Naive B cell (primary cell): ENCODE data around the gene PXN. TPM values are rescaled to one million over a fixed set of nuclear protein-coding genes. Genes with fewer than 3 reads are reported as not detected.
A peak's percentile ranks its signal among the peaks of the same experiment; 100 is the strongest.

Experiments
- ATAC-seq, 2 donors: fragments of 150-1000 bp; cut with Tn5 transposase; 2 replicates each; pipeline ENCODE4 v1.10.0; 2021; ENCODE audit warnings: low read depth in 2 of 2, mild to moderate bottlenecking in 2 of 2, moderate library complexity in 2 of 2
- DNase-seq: peaks from one replicate; pipeline ENCODE4 v3.0.0; 2022
- H3K27ac Mint-ChIP-seq, 6 donors: one replicate each; pipeline ENCODE4 v1.8.0; 2020 to 2022; ENCODE audit warnings: mild to moderate bottlenecking in 6 of 6, mixed read lengths in 6 of 6, moderate library complexity in 5 of 6, inconsistent platforms in 2 of 6
- H3K27me3 Mint-ChIP-seq, 3 donors: one replicate each; pipeline ENCODE4 v1.8.0; 2021 to 2022; ENCODE audit warnings: mixed read lengths in 3 of 3, mild to moderate bottlenecking in 1 of 3
- H3K36me3 Mint-ChIP-seq, 2 donors: one replicate each; pipeline ENCODE4 v1.8.0; 2020 to 2022; ENCODE audit warnings: mixed read lengths in 2 of 2, inconsistent platforms in 1 of 2, mild to moderate bottlenecking in 1 of 2
- H3K4me1 Mint-ChIP-seq, 3 donors: one replicate each; pipeline ENCODE4 v1.8.0; 2020 to 2022; ENCODE audit warnings: mixed read lengths in 3 of 3, inconsistent platforms in 1 of 3, mild to moderate bottlenecking in 1 of 3, moderate library complexity in 1 of 3
- H3K4me3 Mint-ChIP-seq, 8 donors: one replicate each; pipeline ENCODE4 v1.8.0; 2020 to 2022; ENCODE audit warnings: mild to moderate bottlenecking in 8 of 8, mixed read lengths in 8 of 8, moderate library complexity in 8 of 8, inconsistent platforms in 2 of 8
- H3K9me3 Mint-ChIP-seq, 7 donors: one replicate each; pipeline ENCODE4 v1.8.0; 2020 to 2022; ENCODE audit warnings: mixed read lengths in 7 of 7, mild to moderate bottlenecking in 5 of 7, inconsistent platforms in 2 of 7, moderate library complexity in 1 of 7
- polyA plus RNA-seq, 6 donors: library from polyadenylated mRNA; unstranded; fragments of 300-500 nt; fragmentation: Illumina TruSeq; gene quantifications; one replicate each; pipeline ENCODE4 v1.2.3, GENCODE V29; 2021; ENCODE audit warnings: low read depth in 6 of 6

PXN gene
- polyA plus RNA-seq, 6 donors from 2014 or later: 0.95 to 6.0 (median 3.7) TPM

DNA sequence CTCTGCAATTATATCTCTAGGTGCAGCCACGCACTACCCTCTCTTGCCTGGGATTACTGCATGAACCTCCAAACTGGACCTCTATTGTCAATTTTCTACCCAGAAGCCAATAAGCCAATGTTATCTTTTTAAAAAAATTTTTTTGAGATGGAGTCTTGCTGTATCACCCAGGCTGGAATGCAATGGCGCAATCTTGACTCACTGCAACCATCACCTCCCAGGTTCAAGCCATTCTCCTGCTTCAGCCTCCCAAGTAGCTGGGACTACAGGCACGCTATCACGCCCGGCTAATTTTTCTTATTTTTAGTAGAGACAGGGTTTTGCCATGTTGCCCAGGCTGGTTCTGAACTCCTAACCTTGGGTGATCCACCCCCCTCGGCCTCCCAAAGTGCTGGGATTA is 11.2 kb upstream of the PXN start:
- H3K4me1 Mint-ChIP-seq: no peaks in the 10 kb centered on the region
- ATAC-seq (no peak), DNase-seq (no peak)
- peaks cover 8 to 21% (median 13%) of the 10 kb centered on the region in 3 donors for H3K27me3 Mint-ChIP-seq
- H3K36me3 Mint-ChIP-seq: no peaks in the 10 kb centered on the region
- no peaks in the 10 kb centered on the region for H3K9me3 Mint-ChIP-seq
- no peak overlapping the region for H3K4me3 Mint-ChIP-seq
- no peak overlapping the region for H3K27ac Mint-ChIP-seq

DNA sequence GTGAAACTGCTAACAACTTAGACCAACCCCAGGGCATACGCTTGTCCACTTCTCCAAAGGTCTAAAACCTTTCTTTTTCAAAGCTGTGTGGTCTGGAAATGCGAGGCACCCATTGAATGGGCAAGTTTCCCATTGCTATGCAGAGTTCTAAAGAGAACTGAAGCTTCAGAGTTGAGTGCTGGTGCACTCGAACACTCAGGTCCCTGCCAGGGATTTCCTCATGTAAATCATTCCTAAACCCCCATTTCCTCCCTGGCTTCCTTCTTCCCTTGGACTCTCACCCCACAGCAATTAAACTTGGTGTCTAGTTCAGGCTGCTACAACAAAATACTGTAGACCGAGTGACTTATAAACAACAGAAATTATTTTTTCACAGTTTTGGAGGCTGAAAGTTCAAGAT is 2.2 kb upstream of the PXN start:
- H3K36me3 Mint-ChIP-seq: no peaks in the 10 kb centered on the region
- DNase-seq: no peak
- peaks cover 15 to 25% (median 16%) of the 10 kb centered on the region in 3 donors for H3K4me1 Mint-ChIP-seq
- no peak overlapping the region for H3K4me3 Mint-ChIP-seq
- H3K9me3 Mint-ChIP-seq: no peaks in the 10 kb centered on the region
- no peak for ATAC-seq
- no peak overlapping the region for H3K27ac Mint-ChIP-seq
- peaks cover 27 to 47% (median 38%) of the 10 kb centered on the region in 3 donors for H3K27me3 Mint-ChIP-seq

DNA sequence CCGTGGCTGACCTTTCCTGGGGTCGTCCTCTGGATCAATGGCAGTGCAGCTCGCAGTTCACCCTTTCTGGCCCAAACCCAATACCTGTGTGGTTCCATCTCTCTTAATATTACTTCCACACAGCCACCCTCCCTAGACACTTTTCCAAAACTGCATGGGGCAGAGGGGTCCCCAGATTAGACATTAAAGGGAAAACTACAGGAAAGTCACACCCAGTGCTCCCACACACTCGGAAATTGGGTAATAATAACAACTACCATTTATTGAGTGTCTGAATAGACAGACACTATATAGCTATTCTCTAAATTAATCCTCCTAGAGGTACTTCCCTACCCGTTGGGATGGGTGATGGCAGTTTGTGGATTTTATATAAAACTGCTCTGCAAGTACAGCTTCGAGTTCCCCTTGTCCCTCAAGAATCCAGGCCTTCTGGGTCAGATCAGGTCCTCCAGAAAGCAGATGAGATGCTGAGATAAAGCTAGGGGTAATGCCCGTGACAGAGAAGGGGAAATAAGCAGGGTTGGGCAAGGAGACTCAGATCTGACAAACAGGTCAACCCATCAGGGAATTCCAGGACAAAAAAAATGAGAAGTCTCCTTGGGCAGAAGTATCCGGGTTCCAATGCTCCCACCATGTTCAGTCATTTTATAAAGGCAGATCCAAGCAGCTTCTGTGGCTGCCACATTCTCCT is 795 bp upstream of the PXN start:
- no peaks in the 10 kb centered on the region for H3K36me3 Mint-ChIP-seq

DNA sequence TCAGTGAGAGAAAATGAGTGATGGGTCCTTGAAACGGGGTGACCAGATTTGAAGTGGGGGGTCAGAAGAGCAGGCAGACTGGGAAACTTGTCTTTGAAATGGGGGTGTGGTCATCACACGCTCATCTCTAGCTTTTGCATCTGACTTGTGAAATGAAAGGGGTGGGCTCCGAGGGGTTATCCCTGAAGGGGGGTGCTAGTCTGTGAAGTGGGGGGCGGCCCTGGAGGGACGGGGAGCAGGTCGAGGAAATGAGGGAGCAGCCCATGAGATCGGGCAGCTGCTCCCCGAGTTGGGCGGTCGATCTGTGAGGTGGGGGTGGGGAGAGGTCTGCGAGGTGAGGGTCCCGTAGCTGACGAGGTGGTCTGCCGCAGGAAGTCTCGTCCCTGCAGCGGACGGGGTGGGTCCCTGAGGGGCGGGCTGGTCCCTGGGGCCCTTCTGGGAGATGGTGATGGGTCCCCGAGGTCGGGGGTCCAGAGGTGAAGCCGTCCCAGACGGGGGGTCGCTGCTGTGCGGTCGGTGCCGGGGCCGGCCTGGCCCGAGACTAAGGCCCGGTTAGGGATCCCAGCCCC is 542 bp downstream of the PXN start:
- no peak for ATAC-seq
- no peaks in the 10 kb centered on the region for H3K36me3 Mint-ChIP-seq
- peak overlapping the region in 3 of 6 donors; percentile 77 to 92 (median 85) for H3K27ac Mint-ChIP-seq
- peak overlapping the region; percentile 63 to 92 (median 85) for H3K4me3 Mint-ChIP-seq
- peaks cover 20 to 31% (median 31%) of the 10 kb centered on the region in 3 donors for H3K4me1 Mint-ChIP-seq
- DNase-seq: no peak
- peaks cover 37 to 69% (median 60%) of the 10 kb centered on the region in 3 donors for H3K27me3 Mint-ChIP-seq
- no peaks in the 10 kb centered on the region for H3K9me3 Mint-ChIP-seq

More for the DNA sequence above, 795 bp upstream of the PXN start:
- no peak for ATAC-seq
- DNase-seq: no peak
- H3K27ac Mint-ChIP-seq: peak overlapping the region in 1 of 6 donors; percentile 29
- peaks cover 29 to 58% (median 47%) of the 10 kb centered on the region in 3 donors for H3K27me3 Mint-ChIP-seq
- H3K4me3 Mint-ChIP-seq: peak overlapping the region; percentile 74 to 94 (median 87)
- peaks cover 20 to 31% (median 25%) of the 10 kb centered on the region in 3 donors for H3K4me1 Mint-ChIP-seq
- no peaks in the 10 kb centered on the region for H3K9me3 Mint-ChIP-seq

- peaks cover 20 to 31% (median 31%) of the 10 kb centered on the region in 3 donors for H3K4me1 Mint-ChIP-seq
- H3K27me3 Mint-ChIP-seq: peaks cover 44 to 76% (median 67%) of the 10 kb centered on the region in 3 donors
- DNase-seq (no peak), ATAC-seq (no peak)
- peak overlapping the region in 3 of 6 donors; percentile 34 to 92 (median 85) for H3K27ac Mint-ChIP-seq
- no peaks in the 10 kb centered on the region for H3K36me3 Mint-ChIP-seq
- no peaks in the 10 kb centered on the region for H3K9me3 Mint-ChIP-seq
- peak overlapping the region; percentile 63 to 92 (median 85) for H3K4me3 Mint-ChIP-seq
Observed at GRCh38 chr12:120264086-120264903, 1.2 kb downstream of the PXN start.

GRCh38 chr12:120263748-120264085 is 1.8 kb downstream of the PXN start:
- Mint-ChIP-seq H3K27ac (peak overlapping the region in 1 of 6 donors; percentile 13), H3K4me1 (peaks cover 20 to 31% (median 31%) of the 10 kb centered on the region in 3 donors), H3K4me3 (peak overlapping the region in 4 of 8 donors; percentile 42 to 83 (median 66)), H3K36me3 (no peaks in the 10 kb centered on the region), H3K9me3 (no peaks in the 10 kb centered on the region), H3K27me3 (peaks cover 42 to 77% (median 67%) of the 10 kb centered on the region in 3 donors)
- DNase-seq (no peak), ATAC-seq (no peak)

- Mint-ChIP-seq H3K36me3 (no peaks in the 10 kb centered on the region), H3K4me3 (peak overlapping the region in 4 of 8 donors; percentile 20 to 68 (median 52)), H3K27me3 (peaks cover 41 to 77% (median 66%) of the 10 kb centered on the region in 3 donors), H3K4me1 (peaks cover 20 to 31% (median 31%) of the 10 kb centered on the region in 3 donors), H3K27ac (peak overlapping the region in 1 of 6 donors; percentile 13), H3K9me3 (no peaks in the 10 kb centered on the region)
- ATAC-seq: no peak
- DNase-seq: no peak
Observed at GRCh38 chr12:120262852-120263747, 2.4 kb downstream of the PXN start.

DNA sequence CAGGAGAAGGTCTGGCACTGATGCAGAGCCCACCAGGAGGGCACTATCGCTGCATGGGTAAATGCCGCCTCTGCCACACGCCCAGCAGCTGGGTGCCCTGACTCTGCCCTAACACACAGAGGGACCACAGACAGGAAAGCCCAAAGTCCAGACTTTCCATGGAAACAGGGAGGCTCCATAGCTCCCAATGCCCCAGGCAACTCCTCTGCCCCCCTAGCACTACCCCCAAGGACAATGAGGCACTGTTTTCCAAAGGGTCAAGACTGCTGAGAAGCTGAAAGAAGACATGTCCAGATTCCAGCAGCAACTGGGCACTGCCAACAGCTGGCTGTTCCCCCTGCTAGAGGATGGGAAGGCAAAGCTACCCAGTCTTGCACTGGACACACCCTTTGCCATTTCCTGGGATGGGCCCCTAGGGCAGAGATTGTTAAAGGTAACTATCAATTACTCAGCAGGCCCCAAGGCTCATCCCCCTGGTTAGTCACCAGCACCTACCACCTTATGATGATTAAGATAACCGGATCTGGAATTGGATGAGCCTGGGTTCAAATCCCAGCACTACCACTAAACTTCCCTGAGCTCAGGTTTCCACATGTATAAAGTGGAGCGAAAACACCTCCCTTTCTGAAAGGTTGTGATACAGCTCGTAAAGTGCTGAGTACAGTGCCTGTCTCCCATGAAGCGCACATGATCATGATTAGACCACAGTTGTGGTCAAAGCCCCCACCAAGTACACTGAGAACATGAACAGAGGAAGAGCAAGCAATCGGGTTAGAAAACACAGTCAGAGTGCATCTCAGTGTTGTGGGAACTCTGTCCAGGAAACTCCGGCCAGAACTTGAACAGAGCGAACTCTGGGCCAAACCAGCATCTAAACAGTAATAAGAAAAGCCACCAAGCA is 3.3 kb downstream of the PXN start:
- Mint-ChIP-seq H3K27me3 (peaks cover 49 to 78% (median 69%) of the 10 kb centered on the region in 3 donors), H3K9me3 (no peaks in the 10 kb centered on the region), H3K4me1 (peaks cover 20 to 34% (median 32%) of the 10 kb centered on the region in 3 donors), H3K27ac (no peak overlapping the region), H3K36me3 (no peaks in the 10 kb centered on the region), H3K4me3 (peak overlapping the region in 3 of 8 donors; percentile 20 to 45 (median 36))
- DNase-seq (no peak), ATAC-seq (no peak)

GRCh38 chr12:120260607-120261006 is 4.9 kb downstream of the PXN start:
- H3K27me3 Mint-ChIP-seq: peaks cover 63 to 78% (median 73%) of the 10 kb centered on the region in 3 donors
- no peak for ATAC-seq
- H3K9me3 Mint-ChIP-seq: no peaks in the 10 kb centered on the region
- no peak for DNase-seq
- no peak overlapping the region for H3K4me3 Mint-ChIP-seq
- H3K4me1 Mint-ChIP-seq: peaks cover 19 to 37% (median 30%) of the 10 kb centered on the region in 3 donors
- H3K27ac Mint-ChIP-seq: peak overlapping the region in 1 of 6 donors; percentile 8
- H3K36me3 Mint-ChIP-seq: no peaks in the 10 kb centered on the region

GRCh38 chr12:120259418-120260202 is 5.9 kb downstream of the PXN start:
- H3K4me3 Mint-ChIP-seq: no peak overlapping the region
- peaks cover 20 to 39% (median 33%) of the 10 kb centered on the region in 3 donors for H3K4me1 Mint-ChIP-seq
- ATAC-seq (no peak), DNase-seq (no peak)
- H3K36me3 Mint-ChIP-seq: peaks cover 6 to 8% of the 10 kb centered on the region in 2 donors
- H3K9me3 Mint-ChIP-seq: no peaks in the 10 kb centered on the region
- H3K27me3 Mint-ChIP-seq: peaks cover 66 to 80% (median 76%) of the 10 kb centered on the region in 3 donors
- no peak overlapping the region for H3K27ac Mint-ChIP-seq

DNA sequence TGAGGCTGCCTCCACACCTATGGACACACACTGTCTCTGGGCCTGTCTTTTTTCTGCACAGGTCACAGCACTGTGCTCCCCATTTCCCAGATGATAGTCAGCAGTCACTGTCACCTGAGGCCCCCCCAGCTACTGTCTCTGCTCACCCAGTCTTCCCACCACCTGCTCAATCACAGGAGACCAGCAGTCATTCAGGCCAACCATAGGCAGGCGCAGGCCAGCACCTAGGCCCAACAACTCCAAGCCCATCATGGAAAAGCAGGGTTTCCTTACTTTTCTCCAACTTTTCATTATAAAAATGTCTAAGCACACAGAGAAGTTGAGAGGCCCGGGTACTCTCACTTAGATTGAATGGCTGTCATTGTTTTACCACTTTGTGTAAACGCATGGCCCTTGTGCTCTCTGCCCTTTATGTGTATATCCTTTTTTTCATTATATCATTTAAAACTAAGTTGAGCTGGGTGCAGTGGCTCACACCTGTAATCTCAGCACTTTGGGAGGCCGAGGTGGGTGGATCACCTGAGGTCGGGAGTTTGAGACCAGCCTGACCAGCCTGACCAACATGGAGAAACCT is 7.1 kb downstream of the PXN start:
- H3K27me3 Mint-ChIP-seq: peaks cover 64 to 75% (median 71%) of the 10 kb centered on the region in 3 donors
- H3K36me3 Mint-ChIP-seq: peaks cover 6 to 9% of the 10 kb centered on the region in 2 donors
- no peak overlapping the region for H3K4me3 Mint-ChIP-seq

More for the DNA sequence above, 7.1 kb downstream of the PXN start:
- DNase-seq (no peak), ATAC-seq (no peak)
- Mint-ChIP-seq H3K27ac (no peak overlapping the region), H3K9me3 (no peaks in the 10 kb centered on the region), H3K4me1 (peaks cover 22 to 47% (median 34%) of the 10 kb centered on the region in 3 donors)
